Stimulated activated CD4-positive, alpha-beta T cell treated with anti-CD3 and anti-CD28 coated beads, Interleukin-1b, Interleukin-23, amount 100 ng/mL, for 48 hours (primary cell): Measurements from ENCODE around the gene ATP6V0E1.
A peak's percentile ranks its signal among the peaks of the same experiment; 100 is the strongest.
"Not testable (repeated sequence)": the region's sequence is repeated elsewhere in the genome, so short reads cannot be mapped to it uniquely, and the experiment has no call there.

Experiments used
- DNase-seq: peaks from one replicate; pipeline ENCODE4 v3.0.0-alpha.2; 2020

Gene ATP6V0E1

DNA sequence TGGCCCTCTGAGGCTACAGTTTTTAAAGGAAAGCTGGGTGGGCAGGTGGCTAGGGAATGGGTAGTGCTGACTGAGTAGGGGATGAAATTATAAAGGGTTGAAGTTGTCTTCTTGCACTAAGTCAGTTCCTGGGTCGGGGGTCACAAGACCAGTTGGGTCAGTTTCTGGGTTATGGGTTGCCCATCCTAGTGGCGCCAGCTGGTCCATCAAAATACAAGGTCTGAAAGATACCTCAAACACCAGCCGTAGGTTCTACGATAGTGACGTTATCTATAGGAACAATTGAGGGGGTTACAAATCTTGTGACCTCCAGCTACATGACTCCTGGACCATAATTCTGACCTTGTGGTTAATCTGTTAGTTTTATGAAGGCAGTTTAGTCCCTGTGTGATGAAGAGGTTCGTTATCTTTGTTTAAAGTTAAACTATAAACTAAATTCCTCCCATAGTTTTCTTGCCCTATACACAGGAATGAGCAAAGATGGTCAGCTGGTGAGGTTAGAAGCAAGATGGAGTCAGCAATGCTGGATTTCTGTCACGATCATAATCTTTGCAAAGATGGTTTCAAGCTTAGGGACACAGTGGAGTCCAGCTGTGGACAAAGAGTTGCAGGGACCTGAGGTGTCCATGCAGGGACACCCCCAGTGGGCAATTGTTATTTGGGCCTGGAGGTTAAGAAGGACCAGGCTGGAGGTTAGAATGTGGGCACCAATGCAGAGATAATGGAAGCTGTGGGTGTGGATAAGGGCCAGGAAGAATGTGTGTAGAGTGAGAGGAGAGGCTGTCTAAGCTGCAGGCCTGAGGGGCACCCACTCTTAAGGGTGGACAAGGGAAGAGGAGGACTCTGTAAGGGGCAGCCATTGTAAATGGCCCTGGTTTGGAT lies 58.6 kb downstream of the ATP6V0E1 start:
- DNase-seq, result no peak

DNA sequence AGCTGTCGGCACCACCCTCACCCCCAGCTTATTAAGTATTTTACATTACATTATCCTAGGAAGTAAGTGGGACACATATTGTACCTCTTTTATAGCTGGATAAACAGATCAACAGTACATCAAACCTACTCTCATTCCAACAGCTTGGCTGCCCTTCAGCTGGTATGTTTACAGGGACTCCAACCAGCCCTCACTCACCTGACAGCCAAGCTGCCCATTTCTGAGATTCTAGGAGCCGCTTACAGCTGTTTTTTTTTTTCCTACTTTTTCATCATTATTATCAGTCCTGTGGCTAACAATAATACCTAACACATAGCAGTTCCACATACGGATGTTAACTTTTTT lies 59.2 kb downstream of the ATP6V0E1 start:
- DNase-seq, result no peak

GRCh38 chr5:173045474-173045873 lies 61.9 kb downstream of the ATP6V0E1 start:
- DNase-seq, result no peak

- DNase-seq, result not testable (repeated sequence)
These were observed 63.7 kb downstream of the ATP6V0E1 start for GRCh38 chr5:173047096-173047837.

GRCh38 chr5:173047838-173048105 lies 64.2 kb downstream of the ATP6V0E1 start:
- DNase-seq, result no peak

DNA sequence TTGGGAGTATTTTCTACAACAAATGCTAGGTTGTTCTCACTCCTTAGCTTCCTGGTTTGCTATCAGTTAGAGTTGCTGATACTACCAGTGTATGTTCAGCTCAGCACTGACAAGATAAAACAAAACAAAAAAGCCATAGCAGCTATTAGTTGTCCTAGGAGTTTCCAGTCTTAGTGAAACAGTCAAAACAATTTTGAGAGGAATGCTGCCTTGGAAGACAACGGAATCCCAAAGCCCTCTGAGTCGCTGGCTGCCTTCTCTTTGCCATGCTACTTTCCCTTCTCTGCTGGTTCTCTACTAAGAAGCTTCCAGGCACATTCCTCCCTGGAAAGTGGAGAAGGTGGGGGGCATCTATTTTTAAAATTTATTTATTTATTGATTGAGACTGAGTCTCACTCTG lies 67.2 kb downstream of the ATP6V0E1 start:
- DNase-seq, result no peak

GRCh38 chr5:173051746-173052145 lies 68.2 kb downstream of the ATP6V0E1 start:
- no peak for DNase-seq

DNA sequence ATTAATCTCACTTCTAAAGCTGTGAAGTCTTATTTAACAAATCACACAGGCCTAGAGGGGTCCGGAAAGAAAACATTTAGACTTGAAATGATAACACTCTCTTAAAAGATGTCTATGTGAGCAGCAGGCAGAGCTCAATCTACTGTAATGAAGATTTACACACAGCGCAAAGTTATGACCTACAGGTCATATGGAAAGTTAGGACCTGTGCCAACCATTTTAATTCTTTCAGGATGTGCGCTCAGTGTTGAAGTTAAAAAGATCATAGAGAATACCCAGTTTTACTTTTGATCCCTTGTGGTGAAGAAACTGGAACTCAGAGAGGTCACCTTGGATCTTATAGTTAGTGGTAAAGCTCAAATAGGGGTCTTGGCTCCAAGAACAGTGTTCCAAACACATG lies 69.5 kb downstream of the ATP6V0E1 start:
- DNase-seq, result no peak

DNA sequence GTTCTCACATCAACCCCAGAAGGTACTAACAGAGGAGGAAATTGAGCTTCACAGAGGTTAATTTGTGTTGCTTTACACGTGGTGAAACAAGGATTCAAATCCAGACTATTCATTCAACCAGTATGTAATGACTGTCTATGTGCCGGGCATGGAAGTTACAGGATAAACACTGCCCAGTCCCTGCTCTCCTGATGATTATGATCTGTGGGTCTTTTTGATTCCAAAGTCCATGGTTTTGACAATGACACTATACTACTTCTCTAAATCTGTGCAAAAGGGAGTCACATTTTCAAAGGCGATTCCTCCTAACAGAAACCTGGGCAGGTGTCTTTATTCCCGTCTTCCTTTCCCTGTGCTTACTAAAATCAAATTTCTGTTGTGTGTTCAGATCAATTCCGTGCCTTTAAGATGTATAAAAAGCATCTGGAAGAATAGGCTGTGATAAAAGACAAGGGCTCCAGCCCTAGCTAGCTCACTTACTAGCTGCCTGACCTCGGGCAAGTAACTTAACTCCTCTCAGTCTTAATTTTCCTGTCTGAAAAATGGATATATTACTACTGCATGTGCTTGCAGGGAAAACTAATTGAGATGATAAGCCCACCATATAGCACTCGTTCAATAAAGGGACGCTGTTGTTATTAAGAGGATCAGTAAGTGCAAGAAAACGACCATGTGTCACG lies 71.6 kb downstream of the ATP6V0E1 start:
- no peak for DNase-seq

- no peak for DNase-seq
These were observed 72.1 kb downstream of the ATP6V0E1 start for GRCh38 chr5:173055722-173055982.

- peak; percentile 98 for DNase-seq
These were observed 72.6 kb downstream of the ATP6V0E1 start, which contains the start of gene CREBRF for GRCh38 chr5:173055983-173056782. TSS of gene CREBRF (plus strand) at chr5:173056352. CDS start at chr5:173080776, 24,424 bp downstream.

DNA sequence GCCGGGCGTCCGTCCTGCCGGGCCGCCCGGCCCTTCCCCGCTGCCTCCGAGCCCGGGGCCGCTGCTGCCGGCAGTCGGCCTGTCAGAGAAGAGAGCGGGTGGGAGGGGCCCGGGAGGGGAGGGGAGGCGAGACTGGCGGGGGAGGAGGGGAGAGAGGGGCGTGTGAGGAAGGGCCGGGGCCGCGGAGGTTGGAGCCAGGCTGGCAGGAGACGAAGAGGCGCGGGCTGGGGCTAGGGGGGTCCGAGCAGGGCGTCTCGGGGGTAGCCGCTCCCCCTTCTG lies 73.2 kb downstream of the ATP6V0E1 start:
- no peak for DNase-seq

GRCh38 chr5:173057062-173057924 lies 73.7 kb downstream of the ATP6V0E1 start:
- DNase-seq, result peak; percentile 99

DNA sequence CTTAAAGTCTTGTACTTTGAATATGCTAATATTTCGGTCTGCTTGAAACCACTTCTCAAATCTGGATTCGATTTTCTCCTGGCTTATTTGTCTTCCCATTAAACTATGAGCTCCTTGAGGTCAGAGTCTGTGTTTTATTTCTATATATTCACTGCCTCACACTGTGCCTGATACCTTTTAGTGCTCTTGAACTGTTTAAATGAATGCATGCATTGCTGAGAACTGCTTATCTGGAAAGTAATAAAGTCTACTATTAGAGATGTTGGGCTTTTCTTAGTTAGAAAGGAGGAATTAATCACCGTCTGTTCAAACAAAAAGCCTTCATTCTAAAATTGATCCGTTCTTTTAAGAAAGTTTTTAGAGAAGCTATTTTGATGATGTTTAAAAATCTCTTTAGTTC lies 78.6 kb downstream of the ATP6V0E1 start:
- DNase-seq, result no peak

GRCh38 chr5:173065155-173065554 lies 81.6 kb downstream of the ATP6V0E1 start:
- no peak for DNase-seq

DNA sequence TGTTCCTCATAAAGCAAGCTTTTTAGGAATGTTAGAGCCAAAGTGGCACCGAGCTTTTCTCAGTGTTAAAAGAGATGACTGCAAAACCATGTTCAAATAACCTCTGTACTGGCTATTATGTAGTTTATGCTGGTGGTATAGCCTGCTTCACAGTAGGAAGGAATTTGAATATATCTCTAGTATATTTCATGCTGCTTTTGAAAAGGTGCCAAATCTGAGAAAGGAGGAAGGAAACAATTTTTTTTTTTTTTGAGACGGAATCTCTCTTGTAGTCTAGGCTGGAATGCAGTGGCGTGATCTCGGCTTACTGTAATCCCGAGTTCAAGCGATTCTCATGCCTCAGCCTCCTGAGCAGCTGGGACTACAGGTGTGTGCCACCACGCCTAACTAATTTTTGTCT lies 86.1 kb downstream of the ATP6V0E1 start:
- no peak for DNase-seq

DNA sequence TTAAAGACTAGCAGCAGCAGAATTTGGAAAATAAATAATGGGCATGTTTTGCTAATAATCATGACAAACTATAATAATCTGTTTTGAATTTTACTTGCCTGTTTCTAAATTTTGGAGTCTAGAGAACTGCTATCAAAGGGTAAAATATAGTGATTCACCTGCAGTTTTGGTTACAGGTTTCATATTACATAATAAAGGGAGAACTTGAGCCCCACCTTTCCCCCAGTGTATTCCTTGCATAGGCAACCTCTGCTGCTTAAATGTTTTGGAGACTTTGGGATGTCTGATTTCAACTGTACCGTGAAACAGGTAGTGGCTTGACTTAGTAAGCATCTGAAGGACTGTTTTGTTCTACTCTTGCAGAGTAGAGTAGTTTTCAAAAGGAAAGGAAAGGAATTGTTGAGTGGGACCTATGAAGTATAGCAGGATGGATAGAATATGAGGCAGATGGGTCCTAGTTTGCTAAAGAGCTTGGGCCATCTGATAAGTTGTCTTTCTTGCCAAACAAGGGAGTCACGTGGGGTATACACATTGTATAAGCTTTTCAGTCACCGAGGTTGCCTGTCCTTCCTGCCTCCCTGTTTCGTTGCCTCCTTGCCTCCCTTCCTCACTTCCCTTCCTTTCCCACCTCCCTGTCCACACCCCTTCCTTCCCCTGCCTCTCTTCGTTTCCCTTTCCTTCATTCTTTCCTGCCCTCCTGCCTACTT lies 91.7 kb downstream of the ATP6V0E1 start:
- no peak for DNase-seq

- no peak for DNase-seq
These were observed 92.4 kb downstream of the ATP6V0E1 start for GRCh38 chr5:173075970-173076369.

- DNase-seq, result not testable (repeated sequence)
These were observed 92.9 kb downstream of the ATP6V0E1 start for GRCh38 chr5:173076471-173076870.

GRCh38 chr5:173078878-173079277 lies 95.3 kb downstream of the ATP6V0E1 start:
- no peak for DNase-seq
